Stomach (tissue), 4 donors: ENCODE data around the gene TMEM178A.

ENCODE experiments used
- CTCF ChIP-seq, 7 experiments: fragments of 450-650 bp in 4 of 7; fragments of 200-600 bp in 3 of 7; sonication (generic) in 3 of 7; IDR thresholded peaks; one replicate each; pipeline ENCODE4 v1.5.1; 2016 to 2019; ENCODE audit warnings: antibody characterized with exemption in 7 of 7, control low read depth in 2 of 7, mild to moderate bottlenecking in 1 of 7
- POLR2A ChIP-seq, 4 donors: fragments of 450-650 bp; IDR thresholded peaks; one replicate each; pipeline ENCODE4 v1.6.1; 2016; ENCODE audit warnings: antibody characterized with exemption in 4 of 4, control low read depth in 2 of 4, mild to moderate bottlenecking in 1 of 4, moderate library complexity in 1 of 4

- TF ChIP-seq CTCF (IDR thresholded peaks at IDR 0.05) = no peak
- no peak for TF ChIP-seq POLR2A (IDR thresholded peaks at IDR 0.05)
Observed at GRCh38 chr2:39743269-39743776, 77.6 kb downstream of the TMEM178A start.
